Uterus (tissue), 4 donors: ENCODE results near the gene LRRN3. TPM values are rescaled to one million over a fixed set of nuclear protein-coding genes. Genes with fewer than 3 reads are reported as not detected.

Experiments used
- DNase-seq, 2 donors: peaks; one replicate each; pipeline ENCODE4 v3.0.0-alpha.2; 2019 to 2020
- H3K27ac ChIP-seq, 2 donors: fragments of 200-600 bp; sonication (generic); 1 replicate in 1 of 2; 2 replicates in 1 of 2; pipeline ENCODE4 v1.5.1; 2016 to 2018
- H3K27me3 ChIP-seq, 2 donors: fragments of 200-600 bp; sonication (generic); one replicate each; pipeline ENCODE4 v1.5.1; 2018 to 2019; ENCODE audit warnings: control low read depth in 1 of 2
- H3K36me3 ChIP-seq, 2 donors: fragments of 200-600 bp; sonication (generic); one replicate each; pipeline ENCODE4 v1.5.1; 2019; ENCODE audit warnings: control low read depth in 1 of 2
- H3K4me1 ChIP-seq, 2 donors: fragments of 200-600 bp; sonication (generic); one replicate each; pipeline ENCODE4 v1.5.1; 2018 to 2019; ENCODE audit warnings: control low read depth in 1 of 2
- H3K4me3 ChIP-seq, 2 donors: fragments of 200-600 bp; sonication (generic); 1 replicate in 1 of 2; 2 replicates in 1 of 2; pipeline ENCODE4 v1.5.1; 2018 to 2019; ENCODE audit warnings: mild to moderate bottlenecking in 1 of 2
- H3K9me3 ChIP-seq, 2 donors: fragments of 200-600 bp; sonication (generic); one replicate each; pipeline ENCODE4 v1.5.1; 2019; ENCODE audit warnings: control low read depth in 1 of 2
- CTCF ChIP-seq, 4 experiments: fragments of 200-600 bp in 2 of 4; fragments of 450-650 bp in 2 of 4; sonication (generic) in 2 of 4; IDR thresholded peaks; one replicate each; pipeline ENCODE4 v1.5.1; 2016 to 2019; ENCODE audit warnings: antibody characterized with exemption in 4 of 4, mild to moderate bottlenecking in 2 of 4, moderate library complexity in 1 of 4
- POLR2A ChIP-seq, 2 donors: fragments of 450-650 bp; IDR thresholded peaks; one replicate each; pipeline ENCODE4 v1.6.1; 2016; ENCODE audit warnings: antibody characterized with exemption in 2 of 2, mild to moderate bottlenecking in 1 of 2, moderate library complexity in 1 of 2
- intact Hi-C: fragments of 100-400 bp; cut with DNase I; formaldehyde crosslinking; loops from one replicate; pipeline ENCODE4 v1.15.1; 2023; ENCODE audit warnings: low total_unique reads
- total RNA-seq, 4 donors: library from RNA; depleted of rRNA in 3 of 4; stranded (reverse); fragments of >200 nt in 3 of 4; gene quantifications; one replicate each; pipeline versions ENCODE4 v1.1.0 to v1.2.4, GENCODE V29; 2014 to 2023
- donor health status: DM: yes; HTN: yes; CAD: no.

LRRN3 gene
- total RNA-seq, 4 donors from 2014 or later: 0.12 to 18.5 TPM; not detected in 2

DNA sequence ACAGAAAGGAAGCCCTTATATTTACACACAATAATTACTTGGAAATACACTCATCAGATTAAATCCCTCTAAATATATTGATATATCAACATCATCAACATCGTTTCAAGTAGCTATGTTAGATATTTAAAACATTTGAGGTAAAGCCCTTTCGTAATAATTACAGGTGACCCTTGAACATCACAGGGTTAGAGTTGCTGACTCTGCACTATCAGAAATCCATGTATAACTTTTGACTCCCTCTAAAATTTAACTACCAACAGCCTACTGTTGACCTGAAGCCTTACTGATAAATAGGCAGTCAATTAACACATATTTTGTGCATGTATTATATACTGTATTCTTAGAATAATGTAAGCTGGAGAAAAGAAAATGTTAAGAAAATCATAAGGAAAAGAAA is 34.6 kb upstream of the LRRN3 start:
- no peak for TF ChIP-seq POLR2A (IDR thresholded peaks at IDR 0.05)
- no peak for TF ChIP-seq CTCF (IDR thresholded peaks at IDR 0.05)
- H3K36me3 ChIP-seq: no peaks in the 10 kb centered on the region
- H3K27me3 ChIP-seq: no peaks in the 10 kb centered on the region
- no peaks in the 10 kb centered on the region for H3K4me1 ChIP-seq
- H3K27ac ChIP-seq: no peak overlapping the region
- intact Hi-C loops: no loop called here
- no peak for DNase-seq
- no peaks in the 10 kb centered on the region for H3K9me3 ChIP-seq
- H3K4me3 ChIP-seq: no peak overlapping the region

DNA sequence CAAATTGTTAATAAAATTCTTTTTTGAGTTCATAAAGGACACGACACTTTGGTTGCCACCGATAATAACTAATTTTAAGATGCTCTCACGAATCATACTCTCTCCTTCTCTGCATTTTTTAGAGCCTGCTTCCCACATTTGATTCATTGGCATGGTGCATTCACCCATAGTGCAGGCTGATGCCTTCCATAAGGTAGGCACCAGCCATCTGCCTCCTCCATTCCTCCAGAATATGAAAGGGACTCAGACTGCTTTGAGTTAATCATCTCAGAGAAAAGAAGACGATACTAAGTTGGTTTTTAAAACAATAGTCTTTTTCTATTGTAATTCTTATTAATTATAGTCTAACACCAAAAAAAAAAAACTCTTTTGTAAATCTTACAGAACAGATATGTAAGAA is 33.9 kb upstream of the LRRN3 start:
- no peak overlapping the region for H3K27ac ChIP-seq
- no peak for TF ChIP-seq CTCF (IDR thresholded peaks at IDR 0.05)
- no peak for TF ChIP-seq POLR2A (IDR thresholded peaks at IDR 0.05)
- no peaks in the 10 kb centered on the region for H3K9me3 ChIP-seq
- intact Hi-C loops: no loop called here
- no peaks in the 10 kb centered on the region for H3K27me3 ChIP-seq
- no peaks in the 10 kb centered on the region for H3K4me1 ChIP-seq
- no peak overlapping the region for H3K4me3 ChIP-seq
- H3K36me3 ChIP-seq: no peaks in the 10 kb centered on the region
- DNase-seq: no peak

- no peak overlapping the region for H3K4me3 ChIP-seq
- H3K9me3 ChIP-seq: no peaks in the 10 kb centered on the region
- no peak for TF ChIP-seq CTCF (IDR thresholded peaks at IDR 0.05)
- TF ChIP-seq POLR2A (IDR thresholded peaks at IDR 0.05): no peak
- no peaks in the 10 kb centered on the region for H3K4me1 ChIP-seq
- DNase-seq: no peak
- no peaks in the 10 kb centered on the region for H3K36me3 ChIP-seq
- intact Hi-C loops: no loop called here
- H3K27ac ChIP-seq: no peak overlapping the region
- no peaks in the 10 kb centered on the region for H3K27me3 ChIP-seq
These were observed 31.1 kb upstream of the LRRN3 start for GRCh38 chr7:111059833-111060232.

- no peak for TF ChIP-seq POLR2A (IDR thresholded peaks at IDR 0.05)
- Histone ChIP-seq H3K36me3 (no peaks in the 10 kb centered on the region), H3K27ac (no peak overlapping the region), H3K4me3 (no peak overlapping the region), H3K9me3 (no peaks in the 10 kb centered on the region), H3K4me1 (no peaks in the 10 kb centered on the region), H3K27me3 (no peaks in the 10 kb centered on the region)
- no peak for DNase-seq
- intact Hi-C loops: no loop called here
These were observed 27.8 kb upstream of the LRRN3 start for GRCh38 chr7:111063166-111063565.

DNA sequence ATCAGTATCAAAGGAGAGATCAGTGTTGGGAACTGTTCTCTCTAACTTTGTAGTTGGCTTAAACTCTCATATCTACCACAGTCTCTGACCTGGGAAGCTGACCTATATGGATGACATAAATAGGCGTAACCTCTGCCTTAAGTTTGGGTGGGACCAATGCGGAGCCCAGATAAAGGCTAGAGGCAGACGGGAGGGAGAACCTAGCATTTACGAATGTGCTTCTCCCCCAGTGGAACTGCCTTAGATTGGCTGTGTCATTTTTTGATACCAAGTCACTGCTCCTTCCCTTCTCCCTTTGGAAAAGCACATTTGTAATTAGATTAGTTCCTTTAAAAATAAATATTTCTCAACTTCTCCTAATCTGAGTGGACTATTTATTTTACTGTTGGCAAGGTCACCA is 23.7 kb upstream of the LRRN3 start:
- Histone ChIP-seq H3K4me3 (no peak overlapping the region), H3K36me3 (no peaks in the 10 kb centered on the region), H3K27ac (no peak overlapping the region), H3K4me1 (no peaks in the 10 kb centered on the region), H3K27me3 (no peaks in the 10 kb centered on the region), H3K9me3 (no peaks in the 10 kb centered on the region)
- no peak for DNase-seq
- TF ChIP-seq POLR2A (IDR thresholded peaks at IDR 0.05): no peak
- no peak for TF ChIP-seq CTCF (IDR thresholded peaks at IDR 0.05)
- intact Hi-C loops: no loop called here

DNA sequence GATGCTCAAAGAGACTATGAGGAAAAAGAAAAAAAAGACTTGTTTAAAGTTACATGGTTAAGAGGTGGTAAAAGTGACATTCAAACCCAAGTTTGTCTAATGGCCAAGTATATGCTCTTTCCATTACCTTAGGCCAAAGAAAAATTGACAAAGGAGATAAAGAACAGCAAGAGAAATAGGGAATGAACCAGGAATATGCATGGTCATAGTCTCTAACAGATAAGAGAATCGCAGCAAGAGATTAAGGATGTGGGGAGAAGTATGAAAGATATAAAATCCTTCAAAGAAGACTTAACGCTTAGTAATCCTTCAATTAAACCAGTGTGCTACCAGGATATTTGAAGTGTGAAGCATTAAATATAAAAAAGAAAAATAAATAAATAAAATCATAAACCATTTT is 23.2 kb upstream of the LRRN3 start:
- no peak overlapping the region for H3K4me3 ChIP-seq
- intact Hi-C loops: no loop called here

More for the DNA sequence above, 23.2 kb upstream of the LRRN3 start:
- Histone ChIP-seq H3K36me3 (no peaks in the 10 kb centered on the region), H3K9me3 (no peaks in the 10 kb centered on the region), H3K4me1 (no peaks in the 10 kb centered on the region), H3K27ac (no peak overlapping the region), H3K27me3 (no peaks in the 10 kb centered on the region)
- TF ChIP-seq CTCF (IDR thresholded peaks at IDR 0.05) (no peak), POLR2A (IDR thresholded peaks at IDR 0.05) (no peak)
- DNase-seq: no peak
